Prostate gland (tissue), 2 donors: ENCODE measurements around the gene MYO1D.
"Not testable (repeated sequence)": the region's sequence is repeated elsewhere in the genome, so short reads cannot be mapped to it uniquely, and the experiment has no call there.

ENCODE experiments used
- CTCF ChIP-seq, 4 experiments: fragments of 200-600 bp in 2 of 4; fragments of 450-650 bp in 2 of 4; sonication (generic) in 2 of 4; IDR thresholded peaks; 1 replicate in 3 of 4; 2 replicates in 1 of 4; pipeline ENCODE4 v1.5.1; 2016 to 2019; ENCODE audit warnings: antibody characterized with exemption in 4 of 4, mild to moderate bottlenecking in 2 of 4, moderate library complexity in 2 of 4
- POLR2A ChIP-seq: fragments of 450-650 bp; IDR thresholded peaks from one replicate; pipeline ENCODE4 v1.6.1; 2016; ENCODE audit warnings: antibody characterized with exemption, mild to moderate bottlenecking

- not testable (repeated sequence) for TF ChIP-seq CTCF (IDR thresholded peaks at IDR 0.05); POLR2A
Measured at GRCh38 chr17:32739151-32739550, 137.8 kb downstream of the MYO1D start.
